ENCODE data around the gene GTSE1. TPM values are rescaled to one million over a fixed set of nuclear protein-coding genes. Genes with fewer than 3 reads are reported as not detected.

The GTSE1 gene
- total RNA-seq, 1 experiment from 2014 or later = 20.6 TPM

- intact Hi-C loops (cut with micrococcal nuclease) = no loop called here
- BruUV-seq (replicated peaks) = no TSS peak
- Histone ChIP-seq H3K9me3 (ENCODE audit: low read length) (no peaks in the 10 kb centered on the region), H3K4me2 (ENCODE audit: low read length) (no peak overlapping the region), H3K79me2 (ENCODE audit: low read length) (no peaks in the 10 kb centered on the region), H3K9ac (ENCODE audit: low read length) (no peak overlapping the region), H3K4me1 (ENCODE audit: insufficient read depth, low read length) (peaks cover 4% of the 10 kb centered on the region; the same call in 1 of the 2 replicates), H3K9me2 (replicated peaks; ENCODE audit: low read length) (no peaks in the 10 kb centered on the region), H3K36me3 (ENCODE audit: low read depth, low read length) (peaks cover 21% of the 10 kb centered on the region), H3K27me3 (ENCODE audit: low read length) (no peaks in the 10 kb centered on the region), H2AFZ (ENCODE audit: low read length) (no peak overlapping the region), H3K4me3 (ENCODE audit: low read length) (no peak overlapping the region), H4K20me1 (ENCODE audit: low read length) (no peaks in the 10 kb centered on the region), H3K27ac (ENCODE audit: low read length) (no peak overlapping the region), H3F3A (ENCODE audit: low read length, unreplicated experiment) (no peaks in the 10 kb centered on the region)
- DNase-seq (no peak), ATAC-seq (no peak)
- TF ChIP-seq EZH2phosphoT487 (IDR thresholded peaks at IDR 0.05; ENCODE audit: borderline replicate concordance, low read length) = no peak
- TF ChIP-seq, protein P1, sequence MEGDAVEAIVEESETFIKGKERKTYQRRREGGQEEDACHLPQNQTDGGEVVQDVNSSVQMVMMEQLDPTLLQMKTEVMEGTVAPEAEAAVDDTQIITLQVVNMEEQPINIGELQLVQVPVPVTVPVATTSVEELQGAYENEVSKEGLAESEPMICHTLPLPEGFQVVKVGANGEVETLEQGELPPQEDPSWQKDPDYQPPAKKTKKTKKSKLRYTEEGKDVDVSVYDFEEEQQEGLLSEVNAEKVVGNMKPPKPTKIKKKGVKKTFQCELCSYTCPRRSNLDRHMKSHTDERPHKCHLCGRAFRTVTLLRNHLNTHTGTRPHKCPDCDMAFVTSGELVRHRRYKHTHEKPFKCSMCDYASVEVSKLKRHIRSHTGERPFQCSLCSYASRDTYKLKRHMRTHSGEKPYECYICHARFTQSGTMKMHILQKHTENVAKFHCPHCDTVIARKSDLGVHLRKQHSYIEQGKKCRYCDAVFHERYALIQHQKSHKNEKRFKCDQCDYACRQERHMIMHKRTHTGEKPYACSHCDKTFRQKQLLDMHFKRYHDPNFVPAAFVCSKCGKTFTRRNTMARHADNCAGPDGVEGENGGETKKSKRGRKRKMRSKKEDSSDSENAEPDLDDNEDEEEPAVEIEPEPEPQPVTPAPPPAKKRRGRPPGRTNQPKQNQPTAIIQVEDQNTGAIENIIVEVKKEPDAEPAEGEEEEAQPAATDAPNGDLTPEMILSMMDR (conservative IDR thresholded peaks at IDR 0.05; ENCODE audit: low read depth, low read length) = no peak
- no peak for TF ChIP-seq EZH2 (IDR thresholded peaks at IDR 0.05; ENCODE audit: low read length, unreplicated experiment)
- POLR2A ChIA-PET (ENCODE audit: unreplicated experiment) = no interaction called here
- CTCF ChIA-PET = no interaction called here
Observed at GRCh38 chr22:46351767-46352166, 55.1 kb downstream of the GTSE1 start.

GRCh38 chr22:46352276-46352675 is 55.6 kb downstream of the GTSE1 start:
- BruUV-seq (replicated peaks) = no TSS peak
- H3K9ac ChIP-seq (ENCODE audit: low read length) = no peak overlapping the region
- ATAC-seq (no peak), DNase-seq (no peak)
- no peak overlapping the region for H3K4me2 ChIP-seq (ENCODE audit: low read length)
- H3K27me3 ChIP-seq (ENCODE audit: low read length) = no peaks in the 10 kb centered on the region
- peaks cover 4% of the 10 kb centered on the region; the same call in 1 of the 2 replicates for H3K4me1 ChIP-seq (ENCODE audit: insufficient read depth, low read length)
- TF ChIP-seq EZH2phosphoT487 (IDR thresholded peaks at IDR 0.05; ENCODE audit: borderline replicate concordance, low read length) (no peak), EZH2 (IDR thresholded peaks at IDR 0.05; ENCODE audit: low read length, unreplicated experiment) (no peak)
- TF ChIP-seq, protein P1 (conservative IDR thresholded peaks at IDR 0.05; ENCODE audit: low read depth, low read length) = no peak
- H2AFZ ChIP-seq (ENCODE audit: low read length) = no peak overlapping the region
- H3K9me3 ChIP-seq (ENCODE audit: low read length) = no peaks in the 10 kb centered on the region
- no peak overlapping the region for H3K27ac ChIP-seq (ENCODE audit: low read length)
- CTCF ChIA-PET = no interaction called here
- intact Hi-C loops (cut with micrococcal nuclease) = no loop called here
- no peaks in the 10 kb centered on the region for H3K79me2 ChIP-seq (ENCODE audit: low read length)
- POLR2A ChIA-PET (ENCODE audit: unreplicated experiment) = no interaction called here
- no peak overlapping the region for H3K4me3 ChIP-seq (ENCODE audit: low read length)
- H3K9me2 ChIP-seq (replicated peaks; ENCODE audit: low read length) = no peaks in the 10 kb centered on the region
- H4K20me1 ChIP-seq (ENCODE audit: low read length) = no peaks in the 10 kb centered on the region
- H3F3A ChIP-seq (ENCODE audit: low read length, unreplicated experiment) = no peaks in the 10 kb centered on the region
- peaks cover 19% of the 10 kb centered on the region for H3K36me3 ChIP-seq (ENCODE audit: low read depth, low read length)

DNA sequence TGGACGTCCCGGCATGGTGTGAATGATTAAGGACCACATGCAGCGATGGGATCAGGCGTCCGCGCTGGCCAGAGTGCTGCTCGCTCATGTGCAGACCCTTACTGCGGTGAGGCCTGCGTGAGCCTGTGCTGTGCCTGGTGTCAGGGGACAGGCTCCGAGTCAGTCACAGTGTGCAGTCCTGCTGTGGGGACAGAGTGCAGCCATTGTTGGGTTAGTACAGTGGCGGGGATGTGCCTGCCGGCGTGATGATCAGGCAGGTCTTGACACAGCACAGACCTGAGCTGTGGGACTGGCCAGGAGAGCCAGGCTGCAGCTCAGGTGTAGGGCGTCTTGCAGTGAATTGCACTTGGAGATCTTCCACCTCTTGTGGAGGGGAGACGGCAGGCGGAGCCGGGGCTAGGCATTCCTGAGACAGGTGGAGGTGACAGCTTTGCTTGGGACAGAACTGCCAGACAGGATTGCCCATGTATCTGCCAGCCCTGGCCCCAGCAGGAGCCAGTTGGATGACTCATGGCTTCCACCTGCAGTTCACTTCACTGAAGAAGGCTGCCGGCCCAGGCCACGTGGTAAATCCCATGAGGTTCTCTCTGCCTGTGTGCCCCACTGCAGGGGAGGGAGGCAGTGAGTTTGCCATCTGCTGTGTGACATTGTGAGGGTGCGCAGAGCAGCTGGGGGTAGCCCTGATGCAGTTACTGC is 56.2 kb downstream of the GTSE1 start:
- peak; percentile 67 for DNase-seq
- Histone ChIP-seq H3K27me3 (ENCODE audit: low read length) (no peaks in the 10 kb centered on the region), H2AFZ (ENCODE audit: low read length) (no peak overlapping the region), H3K36me3 (ENCODE audit: low read depth, low read length) (peaks cover 19% of the 10 kb centered on the region), H3K27ac (ENCODE audit: low read length) (no peak overlapping the region), H3K4me3 (ENCODE audit: low read length) (no peak overlapping the region), H3F3A (ENCODE audit: low read length, unreplicated experiment) (no peaks in the 10 kb centered on the region), H3K4me2 (ENCODE audit: low read length) (no peak overlapping the region), H3K79me2 (ENCODE audit: low read length) (no peaks in the 10 kb centered on the region), H4K20me1 (ENCODE audit: low read length) (no peaks in the 10 kb centered on the region), H3K4me1 (ENCODE audit: insufficient read depth, low read length) (peaks cover 4% of the 10 kb centered on the region; the same call in 1 of the 2 replicates), H3K9me3 (ENCODE audit: low read length) (no peaks in the 10 kb centered on the region), H3K9me2 (replicated peaks; ENCODE audit: low read length) (no peaks in the 10 kb centered on the region), H3K9ac (ENCODE audit: low read length) (no peak overlapping the region; the same call in 1 of the 2 replicates)
- POLR2A ChIA-PET (ENCODE audit: unreplicated experiment) = no interaction called here
- BruUV-seq (replicated peaks) = no TSS peak
- CTCF ChIA-PET = no interaction called here
- peak; percentile 80 for ATAC-seq
- TF ChIP-seq EZH2 (IDR thresholded peaks at IDR 0.05; ENCODE audit: low read length, unreplicated experiment) (no peak), EZH2phosphoT487 (IDR thresholded peaks at IDR 0.05; ENCODE audit: borderline replicate concordance, low read length) (no peak)
- TF ChIP-seq, protein P1 (conservative IDR thresholded peaks at IDR 0.05; ENCODE audit: low read depth, low read length) = no peak
- intact Hi-C loops (cut with micrococcal nuclease) = no loop called here
